ENCODE measurements around the gene RPL3. TPM values are rescaled to one million over a fixed set of nuclear protein-coding genes. Genes with fewer than 3 reads are reported as not detected.

Gene RPL3
- total and polyA plus RNA-seq, 2 donors (not counting 1 experiment from before 2014, with no cell fraction given): 2,627 to 2,862 TPM

- no peak overlapping the region for H3K27ac ChIP-seq (ENCODE audit: insufficient read depth, low read length)
- H3K79me2 ChIP-seq (ENCODE audit: control insufficient read depth, insufficient read depth, low read length): no peaks in the 10 kb centered on the region
- H3K4me3 ChIP-seq (replicated peaks in 1 of 4; ENCODE audit: control extremely low read depth in 1 of 4, insufficient read depth in 1 of 4, low read depth in 3 of 4, low read length in 4 of 4): no peak overlapping the region
- no peaks in the 10 kb centered on the region for H4K20me1 ChIP-seq (ENCODE audit: control insufficient read depth, extremely low read depth, insufficient read depth, low read length)
- no peak for DNase-seq (ENCODE audit: low read depth in 2 of 2)
- no peaks in the 10 kb centered on the region for H3K36me3 ChIP-seq (ENCODE audit: control insufficient read depth, insufficient read depth, low read length)
- no peaks in the 10 kb centered on the region for H3K9me3 ChIP-seq (ENCODE audit: control insufficient read depth, insufficient read depth, low read depth, low read length)
- no peaks in the 10 kb centered on the region for H3K4me1 ChIP-seq (ENCODE audit: control insufficient read depth, extremely low read depth, insufficient read depth, low read length)
- H3K27me3 ChIP-seq (ENCODE audit: control insufficient read depth, insufficient read depth, low read length): no peaks in the 10 kb centered on the region
- TF ChIP-seq EZH2 (IDR thresholded peaks at IDR 0.05; ENCODE audit: low read length, missing control alignments): no peak
- TF ChIP-seq, protein P1, sequence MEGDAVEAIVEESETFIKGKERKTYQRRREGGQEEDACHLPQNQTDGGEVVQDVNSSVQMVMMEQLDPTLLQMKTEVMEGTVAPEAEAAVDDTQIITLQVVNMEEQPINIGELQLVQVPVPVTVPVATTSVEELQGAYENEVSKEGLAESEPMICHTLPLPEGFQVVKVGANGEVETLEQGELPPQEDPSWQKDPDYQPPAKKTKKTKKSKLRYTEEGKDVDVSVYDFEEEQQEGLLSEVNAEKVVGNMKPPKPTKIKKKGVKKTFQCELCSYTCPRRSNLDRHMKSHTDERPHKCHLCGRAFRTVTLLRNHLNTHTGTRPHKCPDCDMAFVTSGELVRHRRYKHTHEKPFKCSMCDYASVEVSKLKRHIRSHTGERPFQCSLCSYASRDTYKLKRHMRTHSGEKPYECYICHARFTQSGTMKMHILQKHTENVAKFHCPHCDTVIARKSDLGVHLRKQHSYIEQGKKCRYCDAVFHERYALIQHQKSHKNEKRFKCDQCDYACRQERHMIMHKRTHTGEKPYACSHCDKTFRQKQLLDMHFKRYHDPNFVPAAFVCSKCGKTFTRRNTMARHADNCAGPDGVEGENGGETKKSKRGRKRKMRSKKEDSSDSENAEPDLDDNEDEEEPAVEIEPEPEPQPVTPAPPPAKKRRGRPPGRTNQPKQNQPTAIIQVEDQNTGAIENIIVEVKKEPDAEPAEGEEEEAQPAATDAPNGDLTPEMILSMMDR (conservative IDR thresholded peaks at IDR 0.05 in 1 of 2, IDR thresholded peaks at IDR 0.05 in 1 of 2; ENCODE audit: low read depth in 1 of 2, low read length in 2 of 2): no peak
- no peak overlapping the region for H3K4me2 ChIP-seq (ENCODE audit: extremely low read depth, insufficient read depth, low read length)
- H3K9ac ChIP-seq (ENCODE audit: insufficient read depth, low read length): no peak overlapping the region
- no peak overlapping the region for H2AFZ ChIP-seq (ENCODE audit: low read length)
Measured at GRCh38 chr22:39269095-39269790, 50.2 kb downstream of the RPL3 start.

GRCh38 chr22:39268645-39269044 is 50.8 kb downstream of the RPL3 start:
- Histone ChIP-seq H3K4me2 (ENCODE audit: extremely low read depth, insufficient read depth, low read length) (no peak overlapping the region), H3K79me2 (ENCODE audit: control insufficient read depth, insufficient read depth, low read length) (no peaks in the 10 kb centered on the region), H4K20me1 (ENCODE audit: control insufficient read depth, extremely low read depth, insufficient read depth, low read length) (no peaks in the 10 kb centered on the region), H3K9ac (ENCODE audit: insufficient read depth, low read length) (no peak overlapping the region), H3K27ac (ENCODE audit: insufficient read depth, low read length) (no peak overlapping the region), H2AFZ (ENCODE audit: low read length) (no peak overlapping the region), H3K9me3 (ENCODE audit: control insufficient read depth, insufficient read depth, low read depth, low read length) (no peaks in the 10 kb centered on the region), H3K36me3 (ENCODE audit: control insufficient read depth, insufficient read depth, low read length) (no peaks in the 10 kb centered on the region), H3K27me3 (ENCODE audit: control insufficient read depth, insufficient read depth, low read length) (no peaks in the 10 kb centered on the region), H3K4me3 (replicated peaks in 1 of 4; ENCODE audit: control extremely low read depth in 1 of 4, insufficient read depth in 1 of 4, low read depth in 3 of 4, low read length in 4 of 4) (no peak overlapping the region), H3K4me1 (ENCODE audit: control insufficient read depth, extremely low read depth, insufficient read depth, low read length) (no peaks in the 10 kb centered on the region)
- TF ChIP-seq, protein P1 (conservative IDR thresholded peaks at IDR 0.05 in 1 of 2, IDR thresholded peaks at IDR 0.05 in 1 of 2; ENCODE audit: low read depth in 1 of 2, low read length in 2 of 2): no peak
- no peak for TF ChIP-seq EZH2 (IDR thresholded peaks at IDR 0.05; ENCODE audit: low read length, missing control alignments)
- no peak for DNase-seq (ENCODE audit: low read depth in 2 of 2)

- no peak for DNase-seq (ENCODE audit: low read depth in 2 of 2)
- Histone ChIP-seq H3K9me3 (ENCODE audit: control insufficient read depth, insufficient read depth, low read depth, low read length) (no peaks in the 10 kb centered on the region), H3K36me3 (ENCODE audit: control insufficient read depth, insufficient read depth, low read length) (no peaks in the 10 kb centered on the region), H3K27me3 (ENCODE audit: control insufficient read depth, insufficient read depth, low read length) (no peaks in the 10 kb centered on the region), H2AFZ (ENCODE audit: low read length) (no peak overlapping the region), H3K4me3 (replicated peaks in 1 of 4; ENCODE audit: control extremely low read depth in 1 of 4, insufficient read depth in 1 of 4, low read depth in 3 of 4, low read length in 4 of 4) (no peak overlapping the region), H4K20me1 (ENCODE audit: control insufficient read depth, extremely low read depth, insufficient read depth, low read length) (no peaks in the 10 kb centered on the region), H3K9ac (ENCODE audit: insufficient read depth, low read length) (no peak overlapping the region), H3K4me2 (ENCODE audit: extremely low read depth, insufficient read depth, low read length) (no peak overlapping the region), H3K79me2 (ENCODE audit: control insufficient read depth, insufficient read depth, low read length) (no peaks in the 10 kb centered on the region), H3K27ac (ENCODE audit: insufficient read depth, low read length) (no peak overlapping the region), H3K4me1 (ENCODE audit: control insufficient read depth, extremely low read depth, insufficient read depth, low read length) (no peaks in the 10 kb centered on the region)
- TF ChIP-seq, protein P1 (conservative IDR thresholded peaks at IDR 0.05 in 1 of 2, IDR thresholded peaks at IDR 0.05 in 1 of 2; ENCODE audit: low read depth in 1 of 2, low read length in 2 of 2): no peak
- TF ChIP-seq EZH2 (IDR thresholded peaks at IDR 0.05; ENCODE audit: low read length, missing control alignments): no peak
Measured at GRCh38 chr22:39267974-39268373, 51.4 kb downstream of the RPL3 start.

Measured in fibroblast of lung (primary cell).